ENCODE data around the gene SHB. TPM values are rescaled to one million over a fixed set of nuclear protein-coding genes. Genes with fewer than 3 reads are reported as not detected.

Gene SHB
- total RNA-seq, 1 donor from 2014 or later = 1.1 TPM

DNA sequence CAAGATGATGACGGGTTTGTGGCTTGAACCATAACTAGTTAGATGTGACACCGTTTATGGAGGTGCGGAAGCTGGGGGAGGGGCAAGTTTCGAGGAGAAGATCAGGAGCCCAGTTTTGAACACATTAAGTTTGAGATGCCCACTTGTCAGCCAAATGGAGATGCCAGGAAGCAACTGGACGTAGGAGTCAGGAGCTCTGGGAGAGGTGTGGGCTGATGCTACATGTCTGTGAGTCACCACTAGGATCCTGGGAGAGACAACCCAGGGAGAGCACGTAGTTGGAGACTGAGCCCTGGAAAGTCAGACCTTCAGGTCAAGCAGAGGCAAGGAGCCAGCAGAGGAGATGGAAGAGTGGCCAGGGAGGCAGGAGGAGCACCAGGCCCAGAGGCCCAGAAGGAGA is 116.3 kb downstream of the SHB start:
- Mint-ChIP-seq H3K27me3 (ENCODE audit: insufficient read depth, low read depth) (peaks cover 2% of the 10 kb centered on the region), H3K27ac (no peak overlapping the region), H3K4me1 (peaks cover 6% of the 10 kb centered on the region), H3K36me3 (peaks cover 10% of the 10 kb centered on the region), H3K9me3 (no peaks in the 10 kb centered on the region), H3K4me3 (no peak overlapping the region)
- no peaks in the 10 kb centered on the region for H3K79me2 ChIP-seq (ENCODE audit: low read depth)
- DNase-seq (ENCODE audit: low spot score) = no peak
- TF ChIP-seq EZH2 (IDR thresholded peaks at IDR 0.05) (no peak), EZH2phosphoT487 (IDR thresholded peaks at IDR 0.05) (no peak)
- no peaks in the 10 kb centered on the region for H3K4me1 ChIP-seq
- H3K9me3 ChIP-seq (ENCODE audit: low read depth) = no peaks in the 10 kb centered on the region
- no peak overlapping the region for H3K4me3 ChIP-seq
- H3K27ac ChIP-seq = no peak overlapping the region
- H3K9ac ChIP-seq = no peak overlapping the region
- H3K36me3 ChIP-seq = no peaks in the 10 kb centered on the region
- no peaks in the 10 kb centered on the region for H3F3A ChIP-seq (ENCODE audit: low read depth)
- no peak overlapping the region for H3K4me2 ChIP-seq
- H3K27me3 ChIP-seq = no peaks in the 10 kb centered on the region
- H2AFZ ChIP-seq (replicated peaks) = no peak overlapping the region
- H4K20me1 ChIP-seq (ENCODE audit: low read depth) = no peaks in the 10 kb centered on the region

DNA sequence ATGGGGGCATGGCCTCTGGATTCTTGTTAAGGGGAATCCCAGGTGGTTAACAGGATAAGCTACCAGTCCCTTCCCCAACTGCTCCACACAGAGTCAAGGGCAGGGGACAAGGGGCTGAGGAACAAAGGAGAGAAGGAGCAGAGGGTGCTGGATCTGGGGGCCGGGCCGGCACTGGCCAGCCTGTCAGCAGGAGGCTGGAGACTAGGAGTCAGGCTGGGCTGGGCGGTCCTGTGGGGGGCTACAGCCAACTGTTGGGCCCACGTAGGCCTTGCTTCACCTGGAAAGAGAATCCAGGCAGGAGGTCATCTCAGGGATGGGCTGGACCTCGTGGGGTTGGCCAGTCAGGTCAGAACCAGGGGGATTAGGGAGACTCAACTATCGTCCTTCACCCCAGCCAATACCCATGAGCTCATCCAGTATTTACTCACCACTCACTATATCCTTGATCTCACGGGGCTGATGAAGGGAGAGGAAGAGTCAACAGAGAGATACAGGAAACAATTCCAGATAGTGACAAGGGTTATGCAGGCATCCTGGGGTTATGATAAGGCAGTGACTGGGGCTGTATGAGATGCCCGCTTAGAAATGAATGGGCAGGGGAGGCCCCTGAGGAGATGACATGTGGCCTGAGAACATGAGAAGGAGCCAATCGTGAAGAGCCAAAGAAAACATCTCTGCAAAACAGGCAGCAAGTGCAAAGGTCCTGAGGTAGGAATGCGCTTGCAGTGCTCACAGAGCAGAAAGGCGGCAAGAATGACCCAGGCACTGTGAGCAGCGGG is 117.2 kb downstream of the SHB start:
- H3K4me1 Mint-ChIP-seq = peaks cover 2% of the 10 kb centered on the region
- TF ChIP-seq EZH2phosphoT487 (IDR thresholded peaks at IDR 0.05) (no peak), EZH2 (IDR thresholded peaks at IDR 0.05) (no peak)
- TF ChIP-seq, protein P1, sequence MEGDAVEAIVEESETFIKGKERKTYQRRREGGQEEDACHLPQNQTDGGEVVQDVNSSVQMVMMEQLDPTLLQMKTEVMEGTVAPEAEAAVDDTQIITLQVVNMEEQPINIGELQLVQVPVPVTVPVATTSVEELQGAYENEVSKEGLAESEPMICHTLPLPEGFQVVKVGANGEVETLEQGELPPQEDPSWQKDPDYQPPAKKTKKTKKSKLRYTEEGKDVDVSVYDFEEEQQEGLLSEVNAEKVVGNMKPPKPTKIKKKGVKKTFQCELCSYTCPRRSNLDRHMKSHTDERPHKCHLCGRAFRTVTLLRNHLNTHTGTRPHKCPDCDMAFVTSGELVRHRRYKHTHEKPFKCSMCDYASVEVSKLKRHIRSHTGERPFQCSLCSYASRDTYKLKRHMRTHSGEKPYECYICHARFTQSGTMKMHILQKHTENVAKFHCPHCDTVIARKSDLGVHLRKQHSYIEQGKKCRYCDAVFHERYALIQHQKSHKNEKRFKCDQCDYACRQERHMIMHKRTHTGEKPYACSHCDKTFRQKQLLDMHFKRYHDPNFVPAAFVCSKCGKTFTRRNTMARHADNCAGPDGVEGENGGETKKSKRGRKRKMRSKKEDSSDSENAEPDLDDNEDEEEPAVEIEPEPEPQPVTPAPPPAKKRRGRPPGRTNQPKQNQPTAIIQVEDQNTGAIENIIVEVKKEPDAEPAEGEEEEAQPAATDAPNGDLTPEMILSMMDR (IDR thresholded peaks at IDR 0.05) = no peak
- Histone ChIP-seq H2AFZ (replicated peaks) (no peak overlapping the region), H3K27ac (no peak overlapping the region), H3K4me3 (no peak overlapping the region), H3F3A (ENCODE audit: low read depth) (no peaks in the 10 kb centered on the region), H3K36me3 (no peaks in the 10 kb centered on the region), H3K9ac (no peak overlapping the region), H3K4me1 (no peaks in the 10 kb centered on the region), H3K79me2 (ENCODE audit: low read depth) (no peaks in the 10 kb centered on the region), H3K4me2 (no peak overlapping the region), H4K20me1 (ENCODE audit: low read depth) (no peaks in the 10 kb centered on the region), H3K9me3 (ENCODE audit: low read depth) (no peaks in the 10 kb centered on the region), H3K27me3 (no peaks in the 10 kb centered on the region)
- no peak for DNase-seq (ENCODE audit: low spot score)
- H3K27me3 Mint-ChIP-seq (ENCODE audit: insufficient read depth, low read depth) = no peaks in the 10 kb centered on the region
- H3K9me3 Mint-ChIP-seq = no peaks in the 10 kb centered on the region
- H3K4me3 Mint-ChIP-seq = no peak overlapping the region
- peaks cover 11% of the 10 kb centered on the region for H3K36me3 Mint-ChIP-seq
- no peak overlapping the region for H3K27ac Mint-ChIP-seq

DNA sequence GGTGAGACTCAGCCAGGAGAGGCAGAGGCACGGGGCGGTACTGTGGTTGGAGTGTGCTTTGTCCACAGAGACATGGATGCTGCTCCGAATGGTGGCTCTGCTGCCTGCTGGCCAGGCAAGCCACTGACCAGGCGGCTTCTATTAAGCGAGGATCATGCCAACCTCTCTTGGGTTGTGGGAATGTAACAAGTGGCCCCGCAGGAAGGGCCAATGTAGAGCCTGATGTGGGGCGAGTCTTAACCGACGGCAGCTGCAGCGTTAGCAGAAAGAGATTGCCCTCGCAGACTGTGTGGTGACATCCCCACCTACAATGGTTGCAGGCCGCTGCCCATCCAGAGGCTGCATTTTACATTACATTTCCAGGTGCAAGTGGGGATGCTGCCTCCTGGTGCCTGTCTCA is 118.5 kb downstream of the SHB start:
- H3K4me1 Mint-ChIP-seq = peaks cover 2% of the 10 kb centered on the region
- H3K79me2 ChIP-seq (ENCODE audit: low read depth) = no peaks in the 10 kb centered on the region
- no peak overlapping the region for H3K4me3 ChIP-seq
- H3K27me3 ChIP-seq = no peaks in the 10 kb centered on the region
- no peak for DNase-seq (ENCODE audit: low spot score)
- H3K36me3 Mint-ChIP-seq = peaks cover 15% of the 10 kb centered on the region
- no peak overlapping the region for H3K27ac ChIP-seq
- no peaks in the 10 kb centered on the region for H3F3A ChIP-seq (ENCODE audit: low read depth)
- no peaks in the 10 kb centered on the region for H3K4me1 ChIP-seq
- TF ChIP-seq, protein P1 (IDR thresholded peaks at IDR 0.05) = no peak
- no peak for TF ChIP-seq EZH2 (IDR thresholded peaks at IDR 0.05)
- TF ChIP-seq EZH2phosphoT487 (IDR thresholded peaks at IDR 0.05) = no peak
- H3K36me3 ChIP-seq = no peaks in the 10 kb centered on the region
- no peaks in the 10 kb centered on the region for H4K20me1 ChIP-seq (ENCODE audit: low read depth)
- no peak overlapping the region for H3K9ac ChIP-seq
- no peaks in the 10 kb centered on the region for H3K9me3 Mint-ChIP-seq
- no peaks in the 10 kb centered on the region for H3K9me3 ChIP-seq (ENCODE audit: low read depth)
- H3K27me3 Mint-ChIP-seq (ENCODE audit: insufficient read depth, low read depth) = no peaks in the 10 kb centered on the region
- H3K27ac Mint-ChIP-seq = peak overlapping the region; percentile 67
- no peak overlapping the region for H2AFZ ChIP-seq (replicated peaks)
- no peak overlapping the region for H3K4me3 Mint-ChIP-seq
- no peak overlapping the region for H3K4me2 ChIP-seq

DNA sequence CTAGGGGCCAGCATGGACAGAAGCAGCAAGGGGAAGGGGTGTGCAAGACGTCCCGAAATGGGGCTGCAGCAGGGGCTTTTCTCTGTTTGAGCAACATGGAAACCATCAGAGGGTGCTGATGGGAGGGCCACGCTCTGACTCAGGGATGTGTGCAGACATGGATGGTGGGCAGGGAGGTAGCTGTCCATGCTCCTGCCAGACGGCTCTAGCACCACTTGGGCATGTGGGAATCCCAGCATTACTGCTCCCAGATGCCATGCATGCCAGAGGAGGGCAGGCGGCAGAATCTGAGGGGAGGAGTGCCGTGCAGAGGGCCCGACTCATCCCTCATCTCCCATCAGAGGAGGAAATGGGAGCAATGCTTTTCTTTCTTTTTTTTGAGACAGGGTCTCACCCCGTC is 119.5 kb downstream of the SHB start:
- Histone ChIP-seq H2AFZ (replicated peaks) (no peak overlapping the region), H3K4me2 (no peak overlapping the region), H3K4me1 (peaks cover 7% of the 10 kb centered on the region), H3K79me2 (ENCODE audit: low read depth) (no peaks in the 10 kb centered on the region), H3K9ac (no peak overlapping the region), H4K20me1 (ENCODE audit: low read depth) (no peaks in the 10 kb centered on the region), H3K9me3 (ENCODE audit: low read depth) (no peaks in the 10 kb centered on the region), H3K27ac (no peak overlapping the region), H3K36me3 (no peaks in the 10 kb centered on the region), H3F3A (ENCODE audit: low read depth) (no peaks in the 10 kb centered on the region), H3K27me3 (no peaks in the 10 kb centered on the region), H3K4me3 (no peak overlapping the region)
- no peak for DNase-seq (ENCODE audit: low spot score)
- Mint-ChIP-seq H3K9me3 (no peaks in the 10 kb centered on the region), H3K27me3 (ENCODE audit: insufficient read depth, low read depth) (no peaks in the 10 kb centered on the region), H3K4me1 (peaks cover 6% of the 10 kb centered on the region), H3K27ac (no peak overlapping the region), H3K4me3 (no peak overlapping the region), H3K36me3 (peaks cover 13% of the 10 kb centered on the region)
- TF ChIP-seq EZH2phosphoT487 (IDR thresholded peaks at IDR 0.05) (no peak), EZH2 (IDR thresholded peaks at IDR 0.05) (no peak)
- TF ChIP-seq, protein P1 (IDR thresholded peaks at IDR 0.05) = no peak
